ENCODE results near the gene JUNB.

JUNB gene

GRCh38 chr19:12785431-12786031 is 5.8 kb upstream of the JUNB start:
- H3K79me2 ChIP-seq (ENCODE audit: low read length): peaks cover 10% of the 10 kb centered on the region
- peak overlapping the region; percentile 85 for H3K9ac ChIP-seq (ENCODE audit: low read length)
- H2AFZ ChIP-seq (ENCODE audit: low read depth, low read length): no peak overlapping the region
- H3K4me1 ChIP-seq (ENCODE audit: low read length): peaks cover 75% of the 10 kb centered on the region
- H3K4me2 ChIP-seq (ENCODE audit: low read length): peak overlapping the region; percentile 99
- H3K27ac ChIP-seq (ENCODE audit: low read length): peak overlapping the region; percentile 93
- no peaks in the 10 kb centered on the region for H3K27me3 ChIP-seq (ENCODE audit: low read depth, low read length)
- H3K36me3 ChIP-seq (replicated peaks; ENCODE audit: low read depth, low read length): no peaks in the 10 kb centered on the region
- H4K20me1 ChIP-seq (ENCODE audit: insufficient read depth, low read length): no peaks in the 10 kb centered on the region
- H3K4me3 ChIP-seq (ENCODE audit: low read length): peak overlapping the region; percentile 1; the same call in 1 of the 2 replicates
- no peak for TF ChIP-seq CTCF (IDR thresholded peaks at IDR 0.05; ENCODE audit: low read depth, low read length)
- TF ChIP-seq EZH2phosphoT487 (IDR thresholded peaks at IDR 0.05; ENCODE audit: low read depth): no peak
- no peaks in the 10 kb centered on the region for H3K9me3 ChIP-seq (ENCODE audit: insufficient read depth, low read length)

GRCh38 chr19:12786141-12786870 is 5.0 kb upstream of the JUNB start:
- Histone ChIP-seq H3K79me2 (ENCODE audit: low read length) (peaks cover 16% of the 10 kb centered on the region), H3K4me3 (ENCODE audit: low read length) (no peak overlapping the region), H3K27me3 (ENCODE audit: low read depth, low read length) (no peaks in the 10 kb centered on the region), H2AFZ (ENCODE audit: low read depth, low read length) (no peak overlapping the region; the same call in 1 of the 2 replicates), H3K9ac (ENCODE audit: low read length) (peak overlapping the region; percentile 85), H3K36me3 (replicated peaks; ENCODE audit: low read depth, low read length) (no peaks in the 10 kb centered on the region), H3K4me1 (ENCODE audit: low read length) (peaks cover 79% of the 10 kb centered on the region), H4K20me1 (ENCODE audit: insufficient read depth, low read length) (no peaks in the 10 kb centered on the region), H3K27ac (ENCODE audit: low read length) (peak overlapping the region; percentile 93), H3K9me3 (ENCODE audit: insufficient read depth, low read length) (no peaks in the 10 kb centered on the region), H3K4me2 (ENCODE audit: low read length) (peak overlapping the region; percentile 99)
- TF ChIP-seq EZH2phosphoT487 (IDR thresholded peaks at IDR 0.05; ENCODE audit: low read depth) (no peak), CTCF (IDR thresholded peaks at IDR 0.05; ENCODE audit: low read depth, low read length) (no peak)

- H3K79me2 ChIP-seq (ENCODE audit: low read length): peaks cover 22% of the 10 kb centered on the region
- H3K9ac ChIP-seq (ENCODE audit: low read length): peak overlapping the region; percentile 85
- H3K9me3 ChIP-seq (ENCODE audit: insufficient read depth, low read length): no peaks in the 10 kb centered on the region
- TF ChIP-seq CTCF (IDR thresholded peaks at IDR 0.05; ENCODE audit: low read depth, low read length) (no peak), EZH2phosphoT487 (IDR thresholded peaks at IDR 0.05; ENCODE audit: low read depth) (no peak)
- no peak overlapping the region for H3K4me3 ChIP-seq (ENCODE audit: low read length)
- peaks cover 73% of the 10 kb centered on the region for H3K4me1 ChIP-seq (ENCODE audit: low read length)
- H3K27me3 ChIP-seq (ENCODE audit: low read depth, low read length): no peaks in the 10 kb centered on the region
- no peaks in the 10 kb centered on the region; the same call in 1 of the 2 replicates for H4K20me1 ChIP-seq (ENCODE audit: insufficient read depth, low read length)
- peak overlapping the region; percentile 93 for H3K27ac ChIP-seq (ENCODE audit: low read length)
- peak overlapping the region; percentile 99 for H3K4me2 ChIP-seq (ENCODE audit: low read length)
- peaks cover 3% of the 10 kb centered on the region for H3K36me3 ChIP-seq (replicated peaks; ENCODE audit: low read depth, low read length)
- H2AFZ ChIP-seq (ENCODE audit: low read depth, low read length): no peak overlapping the region
Measured at GRCh38 chr19:12786952-12787351, 4.3 kb upstream of the JUNB start.

- no peak overlapping the region for H2AFZ ChIP-seq (ENCODE audit: low read depth, low read length)
- no peaks in the 10 kb centered on the region for H3K9me3 ChIP-seq (ENCODE audit: insufficient read depth, low read length)
- H3K36me3 ChIP-seq (replicated peaks; ENCODE audit: low read depth, low read length): peaks cover 8% of the 10 kb centered on the region
- H3K4me2 ChIP-seq (ENCODE audit: low read length): no peak overlapping the region
- no peaks in the 10 kb centered on the region for H3K27me3 ChIP-seq (ENCODE audit: low read depth, low read length)
- peaks cover 27% of the 10 kb centered on the region for H3K79me2 ChIP-seq (ENCODE audit: low read length)
- peak overlapping the region; percentile 93 for H3K27ac ChIP-seq (ENCODE audit: low read length)
- peaks cover 69% of the 10 kb centered on the region for H3K4me1 ChIP-seq (ENCODE audit: low read length)
- no peaks in the 10 kb centered on the region; the same call in 1 of the 2 replicates for H4K20me1 ChIP-seq (ENCODE audit: insufficient read depth, low read length)
- no peak overlapping the region for H3K4me3 ChIP-seq (ENCODE audit: low read length)
- no peak overlapping the region for H3K9ac ChIP-seq (ENCODE audit: low read length)
- TF ChIP-seq CTCF (IDR thresholded peaks at IDR 0.05; ENCODE audit: low read depth, low read length): no peak
- TF ChIP-seq EZH2phosphoT487 (IDR thresholded peaks at IDR 0.05; ENCODE audit: low read depth): no peak
Measured at GRCh38 chr19:12787458-12787857, 3.8 kb upstream of the JUNB start.
